DND-41 (cell line): ENCODE results near the gene MBNL2.

Experiments
- EZH2 ChIP-seq: IDR thresholded peaks from 3 replicates; pipeline ENCODE4 v1.6.1; 2012; ENCODE audit warnings: borderline replicate concordance, low read depth, mild to moderate bottlenecking, moderate library complexity, low read length, inconsistent platforms; ENCODE audit not compliant: severe bottlenecking
- TF ChIP-seq, protein P1 (sequence below): IDR thresholded peaks from 2 replicates; pipeline ENCODE4 v1.5.1; 2012; ENCODE audit warnings: borderline replicate concordance, low read length, moderate library complexity, mild to moderate bottlenecking; ENCODE audit not compliant: poor library complexity, severe bottlenecking; ENCODE audit errors: extremely low read depth

GRCh38 chr13:97401421-97401820 is 179.3 kb downstream of the MBNL2 start:
- TF ChIP-seq, protein P1, sequence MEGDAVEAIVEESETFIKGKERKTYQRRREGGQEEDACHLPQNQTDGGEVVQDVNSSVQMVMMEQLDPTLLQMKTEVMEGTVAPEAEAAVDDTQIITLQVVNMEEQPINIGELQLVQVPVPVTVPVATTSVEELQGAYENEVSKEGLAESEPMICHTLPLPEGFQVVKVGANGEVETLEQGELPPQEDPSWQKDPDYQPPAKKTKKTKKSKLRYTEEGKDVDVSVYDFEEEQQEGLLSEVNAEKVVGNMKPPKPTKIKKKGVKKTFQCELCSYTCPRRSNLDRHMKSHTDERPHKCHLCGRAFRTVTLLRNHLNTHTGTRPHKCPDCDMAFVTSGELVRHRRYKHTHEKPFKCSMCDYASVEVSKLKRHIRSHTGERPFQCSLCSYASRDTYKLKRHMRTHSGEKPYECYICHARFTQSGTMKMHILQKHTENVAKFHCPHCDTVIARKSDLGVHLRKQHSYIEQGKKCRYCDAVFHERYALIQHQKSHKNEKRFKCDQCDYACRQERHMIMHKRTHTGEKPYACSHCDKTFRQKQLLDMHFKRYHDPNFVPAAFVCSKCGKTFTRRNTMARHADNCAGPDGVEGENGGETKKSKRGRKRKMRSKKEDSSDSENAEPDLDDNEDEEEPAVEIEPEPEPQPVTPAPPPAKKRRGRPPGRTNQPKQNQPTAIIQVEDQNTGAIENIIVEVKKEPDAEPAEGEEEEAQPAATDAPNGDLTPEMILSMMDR = no peak
- no peak for TF ChIP-seq EZH2
